T-helper 17 cell (primary cell): ENCODE results near the gene TP53BP2. TPM values are rescaled to one million over a fixed set of nuclear protein-coding genes. Genes with fewer than 3 reads are reported as not detected.
"Not testable (repeated sequence)": the region's sequence is repeated elsewhere in the genome, so short reads cannot be mapped to it uniquely, and the experiment has no call there.

ENCODE experiments used
- ATAC-seq: fragments of 150-1000 bp; cut with Tn5 transposase; 2 replicates; pipeline ENCODE4 v1.10.0; 2021; ENCODE audit warnings: mild to moderate bottlenecking, moderate library complexity
- DNase-seq, 3 donors: peaks; one replicate each; pipeline versions ENCODE4 v3.0.0 to v3.0.0-alpha.2; 2020 to 2021
- H3K9me3 ChIP-seq: one replicate; pipeline ENCODE4 v1.7.0; 2013; ENCODE audit warnings: low read length, mild to moderate bottlenecking; ENCODE audit not compliant: control insufficient read depth, poor library complexity, severe bottlenecking
- H3K27ac Mint-ChIP-seq: one replicate; pipeline ENCODE4 v1.8.0; 2022; ENCODE audit warnings: mild to moderate bottlenecking, moderate library complexity, mixed read lengths
- H3K27me3 Mint-ChIP-seq: one replicate; pipeline ENCODE4 v1.8.0; 2022; ENCODE audit warnings: mixed read lengths
- H3K36me3 Mint-ChIP-seq: one replicate; pipeline ENCODE4 v1.8.0; 2022; ENCODE audit warnings: low read depth, mixed read lengths
- H3K4me1 Mint-ChIP-seq: one replicate; pipeline ENCODE4 v1.8.0; 2022; ENCODE audit warnings: mild to moderate bottlenecking, mixed read lengths
- H3K4me3 Mint-ChIP-seq: one replicate; pipeline ENCODE4 v1.8.0; 2022; ENCODE audit warnings: mild to moderate bottlenecking, moderate library complexity, mixed read lengths
- total RNA-seq, 4 donors: library from RNA in 2 of 4; stranded (reverse) in 2 of 4; gene quantifications; one replicate each; pipeline ENCODE4 v1.2.3 and lab custom pipeline; 2022 to 2026

TP53BP2 gene
- total RNA-seq, 2 donors from 2014 or later = 97.6 to 136 TPM

DNA sequence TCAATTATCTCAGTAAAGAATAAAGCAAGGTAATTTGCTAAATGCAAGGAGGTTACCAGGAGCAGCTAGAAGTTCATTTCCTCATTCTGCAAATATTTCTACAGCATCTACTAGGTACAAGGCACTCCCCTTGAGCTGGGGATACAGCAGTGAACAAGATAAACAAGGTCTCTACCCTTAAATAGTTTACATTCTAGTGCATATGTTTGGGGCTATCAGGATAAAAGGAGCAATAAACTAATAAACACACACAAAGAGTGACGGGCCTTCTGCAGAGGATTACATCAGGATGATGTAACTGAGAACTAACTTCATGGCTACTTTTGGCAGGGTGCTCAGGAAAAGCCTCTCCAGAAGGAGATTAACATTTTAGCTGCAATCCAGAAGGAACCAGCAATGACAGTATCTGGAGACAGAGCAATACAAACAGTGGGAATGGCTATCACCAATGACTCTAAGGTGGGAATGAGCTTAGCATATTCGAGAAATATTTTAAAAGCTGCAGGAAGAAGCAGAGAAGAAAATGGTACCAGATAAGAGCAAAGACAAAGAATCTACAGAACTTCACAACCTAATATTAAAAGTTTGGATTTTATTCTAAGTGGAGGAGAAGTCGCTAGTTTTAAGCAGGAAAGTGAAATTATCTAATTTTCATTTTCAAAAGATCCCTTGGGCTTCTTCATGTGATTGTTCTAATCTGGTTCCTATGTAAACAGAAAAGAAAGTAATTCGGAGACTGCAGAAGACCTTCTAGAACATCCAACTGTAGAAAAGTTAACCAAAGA is 25.8 kb downstream of the TP53BP2 start:
- H3K4me3 Mint-ChIP-seq = no peak overlapping the region
- H3K27ac Mint-ChIP-seq = no peak overlapping the region
- H3K4me1 Mint-ChIP-seq = peaks cover 39% of the 10 kb centered on the region
- DNase-seq (no peak), ATAC-seq (no peak)
- no peaks in the 10 kb centered on the region for H3K9me3 ChIP-seq
- peaks cover 5% of the 10 kb centered on the region for H3K36me3 Mint-ChIP-seq
- H3K27me3 Mint-ChIP-seq = no peaks in the 10 kb centered on the region

DNA sequence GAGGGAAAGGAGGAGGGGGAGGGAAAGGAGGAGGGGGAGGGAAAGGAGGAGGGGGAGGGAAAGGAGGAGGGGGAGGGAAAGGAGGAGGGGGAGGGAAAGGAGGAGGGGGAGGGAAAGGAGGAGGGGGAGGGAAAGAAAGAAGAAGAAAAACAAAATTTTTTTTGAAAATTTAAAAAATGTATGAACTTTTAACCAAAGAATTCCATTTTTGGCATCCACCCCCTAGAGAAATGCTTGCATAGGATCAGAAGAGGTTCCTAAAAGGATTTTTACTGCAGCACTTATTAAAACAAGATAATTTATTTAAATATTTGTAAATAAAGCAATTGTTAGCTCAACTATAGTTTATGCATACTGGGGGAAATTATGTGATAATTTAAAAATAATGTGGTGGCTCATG is 28.5 kb downstream of the TP53BP2 start:
- not testable (repeated sequence) for H3K27me3 Mint-ChIP-seq, ATAC-seq, DNase-seq, H3K27ac Mint-ChIP-seq, H3K9me3 ChIP-seq, H3K4me3 Mint-ChIP-seq
- Mint-ChIP-seq H3K4me1 (peaks cover 43% of the 10 kb centered on the region), H3K36me3 (peaks cover 17% of the 10 kb centered on the region)

DNA sequence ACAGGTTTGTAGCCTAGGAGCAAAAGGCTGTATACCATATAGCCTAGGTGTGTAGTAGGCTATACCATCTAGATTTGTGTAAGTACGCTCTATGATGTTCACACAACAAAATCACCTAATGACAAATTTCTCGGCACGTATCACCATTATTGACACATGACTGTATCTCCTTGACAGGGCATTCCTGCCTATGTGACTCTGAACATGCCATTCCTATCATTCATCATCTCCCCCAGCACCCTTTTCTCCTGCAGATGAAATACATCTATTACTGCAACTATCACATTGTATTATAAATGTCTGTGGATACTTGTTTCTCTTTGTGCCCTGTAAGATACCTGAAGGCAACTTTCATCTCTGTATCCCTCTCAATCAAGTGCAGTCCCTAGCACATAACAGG is 29.9 kb downstream of the TP53BP2 start:
- Mint-ChIP-seq H3K36me3 (peaks cover 17% of the 10 kb centered on the region), H3K4me1 (peaks cover 42% of the 10 kb centered on the region), H3K27me3 (no peaks in the 10 kb centered on the region), H3K27ac (no peak overlapping the region), H3K4me3 (no peak overlapping the region)
- DNase-seq (no peak), ATAC-seq (no peak)
- H3K9me3 ChIP-seq = no peaks in the 10 kb centered on the region

DNA sequence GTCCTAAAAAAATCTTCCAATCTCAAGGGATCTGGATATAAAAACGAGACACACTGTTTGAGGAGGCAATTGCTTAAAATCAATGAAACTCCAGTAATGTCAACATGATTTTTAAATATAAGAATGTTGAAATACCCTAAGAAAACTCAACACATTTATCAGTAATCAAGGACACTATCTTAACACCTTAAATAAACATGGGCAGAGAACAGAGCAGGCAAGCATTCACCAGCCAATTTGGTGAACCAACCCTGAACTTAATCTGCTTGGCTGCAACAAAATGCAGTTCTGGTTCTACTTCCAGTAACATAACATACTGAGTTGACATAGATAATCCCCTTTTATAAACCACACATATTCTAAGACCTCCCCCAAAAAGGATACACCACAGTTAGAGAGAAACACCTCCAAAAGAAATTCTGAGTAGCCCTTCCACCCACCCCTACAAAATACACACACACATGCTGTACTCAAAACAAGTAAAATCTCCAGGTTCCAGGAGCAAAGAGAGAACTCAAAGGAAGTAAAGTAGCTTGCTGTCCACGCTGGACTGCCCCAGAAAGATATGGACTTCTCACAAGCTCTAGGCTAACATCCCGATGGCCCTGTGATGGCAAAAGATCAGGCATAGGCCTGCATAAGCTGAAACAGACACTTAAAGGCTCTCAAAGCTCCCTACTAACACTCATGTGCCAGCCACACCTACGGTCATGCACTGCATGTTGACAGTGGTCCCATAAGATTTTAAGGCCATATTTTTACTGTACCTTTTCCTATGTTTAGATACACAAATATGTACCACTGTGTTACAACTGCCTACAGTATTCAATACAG is 30.5 kb downstream of the TP53BP2 start:
- H3K4me1 Mint-ChIP-seq = peaks cover 38% of the 10 kb centered on the region
- H3K9me3 ChIP-seq = no peaks in the 10 kb centered on the region
- H3K4me3 Mint-ChIP-seq = no peak overlapping the region
- H3K27me3 Mint-ChIP-seq = no peaks in the 10 kb centered on the region
- no peak for DNase-seq
- peaks cover 17% of the 10 kb centered on the region for H3K36me3 Mint-ChIP-seq
- peak overlapping the region; percentile 47 for H3K27ac Mint-ChIP-seq
- ATAC-seq = no peak

DNA sequence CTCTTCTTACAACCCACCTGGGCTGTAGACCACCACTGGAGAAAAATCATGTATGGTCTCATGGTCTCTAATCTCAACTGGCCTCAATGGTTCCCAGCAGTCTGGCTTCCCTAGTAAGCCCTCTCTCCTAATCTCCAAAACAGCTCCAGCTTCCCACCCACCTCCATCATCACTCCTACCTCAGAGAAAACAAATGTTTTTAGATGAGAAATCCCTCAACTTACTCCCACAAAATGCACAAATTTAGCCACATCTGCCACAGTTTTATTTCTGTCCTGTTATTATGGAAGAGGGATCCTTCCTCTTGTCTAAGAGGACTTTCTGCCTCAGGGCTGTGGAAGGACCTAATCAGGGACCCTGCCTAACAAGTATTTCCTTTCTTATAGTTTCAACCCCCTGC is 32.1 kb downstream of the TP53BP2 start:
- Mint-ChIP-seq H3K36me3 (peaks cover 12% of the 10 kb centered on the region), H3K27ac (peak overlapping the region; percentile 81), H3K27me3 (no peaks in the 10 kb centered on the region), H3K4me1 (peaks cover 32% of the 10 kb centered on the region), H3K4me3 (peak overlapping the region; percentile 78)
- ATAC-seq = no peak
- no peak for DNase-seq
- no peaks in the 10 kb centered on the region for H3K9me3 ChIP-seq

DNA sequence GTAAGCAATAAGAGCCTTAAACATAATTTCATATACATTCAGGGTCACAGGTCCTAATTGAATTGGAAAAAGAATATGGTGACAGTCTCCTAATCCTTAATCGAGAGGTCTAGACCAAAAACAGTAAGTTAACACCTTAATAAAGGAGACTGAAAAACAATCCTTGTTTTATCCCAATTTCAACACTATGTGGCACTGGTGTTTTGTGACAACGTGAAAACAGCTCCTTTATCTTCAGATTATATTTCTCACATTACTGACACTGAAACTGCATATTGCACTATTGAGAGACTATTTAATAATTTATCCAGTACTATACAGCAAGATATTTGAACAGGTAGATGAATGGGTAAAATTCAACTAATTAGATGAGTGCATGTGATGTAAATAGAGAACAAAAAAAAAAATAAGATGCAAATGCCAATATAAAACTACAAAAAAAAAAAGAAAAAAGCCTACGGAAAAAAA is 34.1 kb downstream of the TP53BP2 start:
- Mint-ChIP-seq H3K4me3 (no peak overlapping the region), H3K4me1 (peaks cover 32% of the 10 kb centered on the region), H3K27ac (no peak overlapping the region), H3K27me3 (no peaks in the 10 kb centered on the region), H3K36me3 (peaks cover 16% of the 10 kb centered on the region)
- no peaks in the 10 kb centered on the region for H3K9me3 ChIP-seq
- DNase-seq (no peak), ATAC-seq (peak; percentile 72)

DNA sequence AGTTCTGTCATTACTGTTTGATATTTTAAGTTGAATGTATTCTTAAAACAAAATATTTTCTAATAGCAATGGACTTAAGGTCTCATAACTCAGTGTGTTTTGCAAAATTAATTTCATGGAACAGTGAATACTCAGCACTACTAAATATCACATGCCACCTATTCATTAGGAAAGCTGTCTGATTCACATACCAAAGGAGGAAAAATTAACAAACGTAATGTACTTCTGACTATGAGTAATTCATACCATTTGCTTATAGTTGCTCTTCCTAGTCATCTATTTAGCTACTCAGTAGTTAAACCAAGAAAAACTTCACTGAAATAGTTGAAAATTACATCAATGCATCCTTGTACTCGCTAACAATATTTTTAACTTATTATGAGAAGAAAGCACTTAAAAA is 35.2 kb downstream of the TP53BP2 start:
- no peak overlapping the region for H3K4me3 Mint-ChIP-seq
- peak overlapping the region; percentile 29 for H3K27ac Mint-ChIP-seq
- no peaks in the 10 kb centered on the region for H3K27me3 Mint-ChIP-seq
- peaks cover 18% of the 10 kb centered on the region for H3K36me3 Mint-ChIP-seq
- DNase-seq (no peak), ATAC-seq (no peak)
- H3K9me3 ChIP-seq = no peaks in the 10 kb centered on the region
- peaks cover 29% of the 10 kb centered on the region for H3K4me1 Mint-ChIP-seq

DNA sequence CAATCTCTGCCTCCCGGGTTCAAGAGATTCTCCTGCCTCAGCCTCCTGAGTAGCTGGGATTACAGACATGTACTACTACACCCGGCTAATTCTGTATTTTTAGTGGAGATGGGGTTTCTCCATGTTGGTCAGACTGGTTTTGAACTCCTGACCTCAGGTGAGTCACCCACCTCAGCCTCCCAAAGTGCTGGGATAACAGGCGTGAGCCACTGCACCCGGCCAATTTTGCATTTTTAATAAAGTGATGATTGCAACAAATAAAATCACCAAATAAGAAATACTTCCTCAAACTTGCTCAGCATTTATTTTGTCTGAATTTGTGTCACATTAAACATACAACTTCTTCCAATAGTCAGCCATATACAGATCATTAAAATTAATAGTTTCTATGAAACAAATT is 35.8 kb downstream of the TP53BP2 start:
- not testable (repeated sequence) for H3K27me3 Mint-ChIP-seq, ATAC-seq, DNase-seq, H3K27ac Mint-ChIP-seq, H3K9me3 ChIP-seq, H3K4me3 Mint-ChIP-seq
- H3K36me3 Mint-ChIP-seq = peaks cover 18% of the 10 kb centered on the region
- H3K4me1 Mint-ChIP-seq = peaks cover 25% of the 10 kb centered on the region

DNA sequence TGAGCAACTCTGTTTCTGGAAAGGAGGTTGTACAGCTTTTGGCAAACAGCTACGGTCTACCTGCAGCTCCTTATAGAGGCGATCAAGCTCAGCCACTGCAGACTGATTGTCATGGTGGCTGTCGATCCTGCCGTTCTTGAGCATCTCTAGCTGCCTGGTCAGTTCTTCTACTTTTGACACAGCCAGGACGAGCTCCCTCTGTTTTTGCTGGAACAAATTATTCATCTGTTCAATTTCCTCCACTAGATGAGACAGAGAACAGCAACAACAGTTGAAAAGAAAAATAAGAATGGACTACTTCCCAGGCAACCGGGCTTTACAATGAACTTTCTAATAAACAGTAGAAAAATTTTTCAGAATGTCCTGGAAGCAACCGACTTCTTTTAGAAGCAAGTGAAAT is 42.5 kb downstream of the TP53BP2 start:
- no peak overlapping the region for H3K4me3 Mint-ChIP-seq
- DNase-seq = no peak
- H3K4me1 Mint-ChIP-seq = peaks cover 10% of the 10 kb centered on the region
- ATAC-seq = no peak
- no peaks in the 10 kb centered on the region for H3K9me3 ChIP-seq
- no peaks in the 10 kb centered on the region for H3K27me3 Mint-ChIP-seq
- H3K36me3 Mint-ChIP-seq = peaks cover 22% of the 10 kb centered on the region
- no peak overlapping the region for H3K27ac Mint-ChIP-seq

DNA sequence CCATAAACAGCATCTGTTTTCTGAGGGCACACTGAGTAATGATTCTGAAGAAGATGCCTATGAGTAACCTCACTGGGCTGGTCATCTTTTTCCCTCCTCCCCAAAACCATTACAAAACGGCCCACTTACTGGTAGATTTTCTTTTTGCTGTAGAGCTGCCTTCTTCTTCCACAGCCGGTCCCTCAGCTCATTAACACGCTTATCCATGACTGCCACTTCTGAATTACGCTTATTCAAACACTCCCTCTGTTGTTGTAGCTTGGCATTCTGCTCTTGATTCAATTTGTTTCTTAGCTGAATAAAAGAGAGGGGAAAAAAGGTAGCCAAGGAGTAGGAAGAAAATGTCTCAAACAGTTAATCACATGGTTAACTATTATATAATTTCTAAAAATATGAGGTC is 43.1 kb downstream of the TP53BP2 start:
- Mint-ChIP-seq H3K27ac (no peak overlapping the region), H3K36me3 (peaks cover 25% of the 10 kb centered on the region), H3K27me3 (no peaks in the 10 kb centered on the region), H3K4me1 (peaks cover 12% of the 10 kb centered on the region), H3K4me3 (no peak overlapping the region)
- ATAC-seq (no peak), DNase-seq (no peak)
- H3K9me3 ChIP-seq = no peaks in the 10 kb centered on the region

DNA sequence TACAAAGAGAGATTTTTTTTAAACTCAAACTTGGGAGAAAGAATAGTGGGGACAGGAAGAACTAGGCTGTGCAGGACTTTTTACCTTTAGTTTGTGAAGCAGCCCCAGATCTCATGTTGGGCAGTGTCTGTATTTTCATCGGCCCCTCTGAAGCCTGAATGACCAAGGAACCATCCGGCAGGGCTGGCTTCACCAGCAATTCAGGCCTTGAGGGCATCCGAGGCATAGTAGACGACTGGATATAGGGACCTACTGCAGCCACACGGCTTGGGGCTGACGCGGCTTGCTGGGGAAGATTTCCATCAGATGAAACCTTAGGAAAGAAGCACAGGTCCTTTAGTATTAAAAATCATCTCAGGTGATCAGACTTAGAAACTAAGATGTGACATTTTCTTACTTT is 43.7 kb downstream of the TP53BP2 start:
- no peak for DNase-seq
- peaks cover 12% of the 10 kb centered on the region for H3K4me1 Mint-ChIP-seq
- H3K27ac Mint-ChIP-seq = no peak overlapping the region
- no peaks in the 10 kb centered on the region for H3K27me3 Mint-ChIP-seq
- H3K9me3 ChIP-seq = no peaks in the 10 kb centered on the region
- no peak overlapping the region for H3K4me3 Mint-ChIP-seq
- peaks cover 22% of the 10 kb centered on the region for H3K36me3 Mint-ChIP-seq
- ATAC-seq = no peak

DNA sequence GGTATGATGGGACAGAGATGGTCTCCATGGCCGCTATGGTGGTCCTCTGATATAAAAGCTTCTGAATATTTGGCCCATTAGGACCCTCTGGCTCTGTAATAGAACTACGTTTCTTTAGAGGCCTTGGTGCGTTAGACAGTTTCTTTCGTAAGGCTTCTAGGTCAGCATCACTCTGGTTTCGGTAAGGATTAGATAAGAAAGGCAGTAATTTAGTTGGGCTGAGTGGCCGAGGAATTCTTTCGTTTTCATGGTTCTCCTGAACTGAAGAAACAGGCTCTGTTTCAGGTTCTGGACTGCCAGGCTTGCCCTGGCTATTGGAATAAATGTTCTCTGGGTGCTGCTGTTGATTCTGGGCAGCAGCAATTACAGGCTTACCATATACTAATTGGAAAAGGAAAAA is 49.5 kb downstream of the TP53BP2 start:
- Mint-ChIP-seq H3K4me1 (peaks cover 9% of the 10 kb centered on the region), H3K36me3 (peaks cover 16% of the 10 kb centered on the region)
- H3K9me3 ChIP-seq = no peaks in the 10 kb centered on the region

DNA sequence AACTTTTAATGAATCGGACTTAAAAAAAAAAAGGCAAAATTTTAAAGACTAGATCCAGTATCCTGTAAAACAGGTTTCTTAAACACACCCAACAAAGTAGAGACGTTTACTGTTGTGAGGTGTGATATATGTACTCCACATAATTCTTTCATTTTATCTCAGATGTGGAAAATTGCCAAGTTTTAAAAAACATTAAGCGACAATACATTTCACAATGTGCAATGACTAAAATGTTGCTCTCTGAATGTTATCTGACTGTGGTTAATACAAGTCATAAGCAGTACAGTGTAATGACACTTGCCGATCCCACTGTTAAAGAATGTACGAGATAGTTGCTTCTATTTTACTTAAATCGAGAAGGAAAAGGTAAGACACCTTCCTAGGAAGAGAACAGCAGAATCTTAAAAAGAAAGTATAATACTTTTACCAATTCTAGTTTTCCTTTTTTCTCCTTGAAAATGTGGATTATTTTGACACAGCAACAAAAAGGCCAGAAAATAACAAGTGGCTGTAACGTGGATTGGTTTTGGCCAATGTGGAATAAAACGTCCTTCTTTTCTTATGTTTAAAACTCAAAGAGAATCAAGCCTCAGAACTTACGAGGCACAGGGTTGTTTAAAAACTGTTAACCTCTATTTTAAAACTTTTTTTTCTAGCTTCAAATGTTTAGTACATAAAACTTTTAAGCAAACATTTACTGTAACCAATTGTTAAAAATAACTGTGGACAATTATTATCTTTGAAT is 51.4 kb downstream of the TP53BP2 start:
- H3K27ac Mint-ChIP-seq = no peak overlapping the region
- ATAC-seq = no peak
- H3K27me3 Mint-ChIP-seq = no peaks in the 10 kb centered on the region
- no peak for DNase-seq
- H3K36me3 Mint-ChIP-seq = peaks cover 12% of the 10 kb centered on the region
- peaks cover 6% of the 10 kb centered on the region for H3K4me1 Mint-ChIP-seq
- no peak overlapping the region for H3K4me3 Mint-ChIP-seq
- no peaks in the 10 kb centered on the region for H3K9me3 ChIP-seq

More for the DNA sequence above, 49.5 kb downstream of the TP53BP2 start:
- Mint-ChIP-seq H3K4me3 (no peak overlapping the region), H3K27me3 (no peaks in the 10 kb centered on the region), H3K27ac (peak overlapping the region; percentile 45)
- DNase-seq (no peak), ATAC-seq (no peak)
